K562 (cell line): ENCODE results near the gene ZNF385D. TPM values are rescaled to one million over a fixed set of nuclear protein-coding genes. Genes with fewer than 3 reads are reported as not detected.

Experiments
- ATAC-seq: fragments of 200-7000 bp; cut with Tn5 transposase; 3 replicates; pipeline ENCODE4 v1.9.1; 2020; ENCODE audit warnings: moderate library complexity
- BruUV-seq: library from RNA; stranded (reverse); fragments of 400-500 nt; replicated peaks from 2 replicates; lab custom pipeline; 2021; lab: Mats Ljungman, UMichigan
- CTCF ChIA-PET: fragments of 300-600 bp; formaldehyde crosslinking; extraction: SDS; loops from one replicate; lab custom pipeline; 2021; ENCODE audit warnings: low intra/inter-chr PET ratio; lab: Yijun Ruan, JAX
- POLR2A ChIA-PET: fragments of 300-600, 350-650 bp; sonication (Branson Sonifier 250); formaldehyde crosslinking; extraction: SDS; loops from one replicate; lab custom pipeline; 2021; ENCODE audit warnings: antibody characterized with exemption, inconsistent platforms; lab: Yijun Ruan, JAX
- DNase-seq, 4 experiments: peaks; one replicate each; pipeline versions ENCODE4 v3.0.0 to v3.0.0-alpha.2; 2011 to 2018; ENCODE audit warnings: low spot score in 3 of 4, mixed read lengths in 3 of 4; ENCODE audit errors: extremely low read depth in 1 of 4
- FAIRE-seq: peaks from 2 replicates; lab custom pipeline; 2011; peaks lifted over from hg19 to GRCh38; lab: Jason Lieb, UNC
- H2AFZ ChIP-seq: 2 replicates; pipeline ENCODE4 v1.6.0; 2011; ENCODE audit warnings: low read depth, low read length, control low read depth, inconsistent platforms
- H3K27ac ChIP-seq: fragments of 200-600 bp; 3 replicates; pipeline ENCODE4 v1.8.0; 2011; ENCODE audit warnings: low read depth, mild to moderate bottlenecking, control low read depth, inconsistent platforms, low read length, moderate library complexity, mixed read lengths; ENCODE audit errors: extremely low read depth
- H3K27me3 ChIP-seq, 2 experiments: fragments of 300-600 bp in 1 of 2; 2 replicates in 1 of 2; 3 replicates in 1 of 2; pipeline versions ENCODE4 v1.6.0 to v1.8.0; 2011; ENCODE audit warnings: inconsistent platforms in 2 of 2, low read length in 2 of 2, mild to moderate bottlenecking in 1 of 2, mixed read lengths in 1 of 2, moderate library complexity in 1 of 2; ENCODE audit not compliant: control insufficient read depth in 2 of 2, insufficient read depth in 2 of 2
- H3K36me3 ChIP-seq: fragments of 300-600 bp; 3 replicates; pipeline ENCODE4 v1.8.0; 2011; ENCODE audit warnings: mild to moderate bottlenecking, low read length, inconsistent platforms; ENCODE audit not compliant: control insufficient read depth, insufficient read depth
- H3K4me1 ChIP-seq, 2 experiments: fragments of 200-600 bp in 1 of 2; replicated peaks in 1 of 2; 2 replicates in 1 of 2; 3 replicates in 1 of 2; pipeline versions ENCODE4 v1.5.1 to v1.8.0; 2011; ENCODE audit warnings: inconsistent platforms in 2 of 2, low read length in 2 of 2, mild to moderate bottlenecking in 1 of 2, mixed read lengths in 1 of 2, moderate library complexity in 1 of 2; ENCODE audit not compliant: control insufficient read depth in 2 of 2, insufficient read depth in 2 of 2
- H3K4me2 ChIP-seq: 2 replicates; pipeline ENCODE4 v1.6.1; 2011; ENCODE audit warnings: low read length, control low read depth, inconsistent platforms, mixed read lengths; ENCODE audit not compliant: insufficient read depth
- H3K4me3 ChIP-seq: fragments of 200-600 bp; sonication (generic), shearing (Covaris generic); 2 replicates; pipeline ENCODE4 v1.5.1; 2016; ENCODE audit warnings: control low read depth, inconsistent platforms
- H3K79me2 ChIP-seq: fragments of 200-600 bp; 3 replicates; pipeline ENCODE4 v1.8.0; 2011; ENCODE audit warnings: low read length, inconsistent platforms; ENCODE audit not compliant: control insufficient read depth, insufficient read depth
- H3K9ac ChIP-seq, 2 experiments: 2 replicates each; pipeline versions ENCODE4 v1.6.0 to v1.6.1; 2011; ENCODE audit warnings: low read depth in 2 of 2, low read length in 2 of 2, control low read depth in 1 of 2, inconsistent platforms in 1 of 2, mild to moderate bottlenecking in 1 of 2, mixed read lengths in 1 of 2; ENCODE audit not compliant: insufficient read depth in 1 of 2
- H3K9me1 ChIP-seq: one replicate; pipeline ENCODE4 v1.6.0; 2011; ENCODE audit warnings: inconsistent platforms, mild to moderate bottlenecking, low read length, moderate library complexity; ENCODE audit not compliant: control insufficient read depth, insufficient read depth
- H3K9me3 ChIP-seq: replicated peaks from 2 replicates; pipeline ENCODE4 v1.5.1; 2011; ENCODE audit warnings: low read depth, low read length, inconsistent platforms; ENCODE audit not compliant: control insufficient read depth, insufficient read depth
- H4K20me1 ChIP-seq: replicated peaks from 2 replicates; pipeline ENCODE4 v1.6.1; 2011; ENCODE audit warnings: low read length, inconsistent platforms, mixed read lengths; ENCODE audit not compliant: control insufficient read depth, insufficient read depth
- ARID3B ChIP-seq: fragments of 250-450 bp; sonication (Bioruptor Pico); IDR thresholded peaks from 2 replicates; pipeline ENCODE4 v1.4.0; 2020; ENCODE audit warnings: borderline replicate concordance
- HDAC3 ChIP-seq: fragments of 450-650 bp; IDR thresholded peaks from 2 replicates; pipeline ENCODE4 v1.6.1; 2018; ENCODE audit warnings: borderline replicate concordance, mild to moderate bottlenecking, moderate library complexity; ENCODE audit not compliant: partially characterized antibody
- KDM4B ChIP-seq, 2 experiments: fragments of 450-650 bp in 1 of 2; sonication (generic) in 1 of 2; IDR thresholded peaks; 2 replicates each; pipeline ENCODE4 v1.6.1; 2016 to 2017; ENCODE audit warnings: borderline replicate concordance in 2 of 2, antibody characterized with exemption in 1 of 2, low read depth in 1 of 2, mild to moderate bottlenecking in 1 of 2
- NR2C1 ChIP-seq, 2 experiments: fragments of 450-650 bp; IDR thresholded peaks; 2 replicates each; pipeline ENCODE4 v1.6.1; 2017; ENCODE audit warnings: mild to moderate bottlenecking in 2 of 2, antibody characterized with exemption in 1 of 2, inconsistent platforms in 1 of 2, missing compliant biosample characterization in 1 of 2, missing genetic modification characterization in 1 of 2
- PCBP2 ChIP-seq: fragments of 200-400 bp; formaldehyde crosslinking; IDR thresholded peaks from 2 replicates; pipeline ENCODE4 v1.6.1; 2018; ENCODE audit warnings: low read length, low read depth, mild to moderate bottlenecking, moderate library complexity; ENCODE audit not compliant: poor library complexity, severe bottlenecking
- RBM22 ChIP-seq: fragments of 200-400 bp; formaldehyde crosslinking; IDR thresholded peaks from 2 replicates; pipeline ENCODE4 v1.6.1; 2018; ENCODE audit warnings: low read length, low read depth; ENCODE audit not compliant: poor library complexity, severe bottlenecking
- TSC22D4 ChIP-seq: fragments of 450-650 bp; IDR thresholded peaks from 2 replicates; pipeline ENCODE4 v1.6.1; 2016; ENCODE audit warnings: missing genetic modification characterization, missing biosample characterization, control low read depth
- YBX1 ChIP-seq: fragments of 450-650 bp; IDR thresholded peaks from 2 replicates; pipeline ENCODE4 v1.7.1; 2016; ENCODE audit warnings: mild to moderate bottlenecking
- ZBTB9 ChIP-seq: fragments of 450-650 bp; formaldehyde crosslinking; IDR thresholded peaks from 2 replicates; pipeline ENCODE4 v1.4.0; 2020; ENCODE audit warnings: mild to moderate bottlenecking, moderate library complexity
- ZNF12 ChIP-seq: sonication (generic); formaldehyde crosslinking; IDR thresholded peaks from 2 replicates; pipeline ENCODE4 v1.4.0; 2020; ENCODE audit warnings: mild to moderate bottlenecking, missing genetic modification reagents
- ZNF224 ChIP-seq: sonication (generic); formaldehyde crosslinking; IDR thresholded peaks from 2 replicates; pipeline ENCODE4 v1.8.0; 2022; ENCODE audit warnings: mild to moderate bottlenecking, missing genetic modification reagents
- ZNF253 ChIP-seq: fragments of 250-450 bp; sonication (Bioruptor Pico); conservative IDR thresholded peaks from 2 replicates; pipeline ENCODE4 v1.6.1; 2021; ENCODE audit warnings: mild to moderate bottlenecking
- ZNF280B ChIP-seq: fragments of 250-450 bp; sonication (Bioruptor Pico); IDR thresholded peaks from 2 replicates; pipeline ENCODE4 v1.5.1; 2021; ENCODE audit warnings: mild to moderate bottlenecking
- ZNF449 ChIP-seq: fragments of 250-450 bp; sonication (Bioruptor Pico); IDR thresholded peaks from 2 replicates; pipeline ENCODE4 v1.8.0; 2022; ENCODE audit warnings: moderate library complexity, mild to moderate bottlenecking, inconsistent platforms
- ZNF583 ChIP-seq: fragments of 250-450 bp; sonication (Bioruptor Pico); IDR thresholded peaks from 2 replicates; pipeline ENCODE4 v1.4.0; 2020
- WGBS: fragments of 100-300 bp; shearing (Covaris generic); methylation state at CpG from one replicate; pipeline ENCODE4 v1.1.6; 2016; ENCODE audit warnings: low coverage, mixed read lengths; ENCODE audit not compliant: insufficient coverage; ENCODE audit errors: missing lambda C conversion rate; 5-methylcytosine and 5-hydroxymethylcytosine counted together
- in situ Hi-C: fragments of 300-500 bp; cut with MboI; formaldehyde crosslinking; loops from 4 replicates; pipeline ENCODE4 v1.15.0; 2018; ENCODE audit warnings: inconsistent platforms, mixed read lengths
- intact Hi-C: fragments of 100-400 bp; cut with micrococcal nuclease; formaldehyde crosslinking; loops from 2 replicates; pipeline ENCODE4 v1.14.2; 2022
- polyA plus RNA-seq, 8 experiments: library from polyadenylated mRNA; depleted of rRNA in 4 of 8; stranded (reverse) in 5 of 8; unstranded in 3 of 8; fragments of >200 nt; fragmentation: Nextera tagmentation in 2 of 8; fragmentation: Illumina TruSeq in 1 of 8; extraction: Ambion mirVana in 2 of 8; extraction: Trizol in 1 of 8; gene quantifications; 2 replicates each; pipeline versions ENCODE4 v1.2.1 to v1.2.3, GENCODE V29; 2011 to 2014; ENCODE audit warnings: inconsistent platforms in 1 of 8, missing spikeins in 1 of 8
- total RNA-seq, 7 experiments: library from RNA; depleted of rRNA in 6 of 7; stranded (reverse); fragments of >200 nt in 6 of 7; fragmentation: Illumina TruSeq in 2 of 7; extraction: Trizol in 2 of 7; gene quantifications; 2 replicates each; pipeline versions ENCODE4 v1.2.1 to v1.2.3, GENCODE V29; 2011 to 2021; ENCODE audit warnings: low replicate concordance in 1 of 7

ZNF385D gene
- total and polyA plus RNA-seq, 9 of the 15 experiments (the other 6 are each of a cell fraction or from before 2014, with no cell fraction given): 0.14 to 1.7 (median 0.51) TPM

GRCh38 chr3:21668012-21668411, 83.0 kb downstream of the ZNF385D start:
- H3K36me3 ChIP-seq: no peaks in the 10 kb centered on the region
- H3K9ac ChIP-seq: no peak overlapping the region
- no peaks in the 10 kb centered on the region for H3K27me3 ChIP-seq
- H3K79me2 ChIP-seq: no peaks in the 10 kb centered on the region
- H3K9me1 ChIP-seq: no peaks in the 10 kb centered on the region
- ChIA-PET CTCF (no interaction called here), POLR2A (no interaction called here)
- WGBS: 25% methylated on average over 1 of the region's 1 CpG
- H3K4me2 ChIP-seq: no peak overlapping the region
- H3K9me3 ChIP-seq: no peaks in the 10 kb centered on the region
- intact Hi-C loops: no loop called here
- FAIRE-seq (no peak), DNase-seq (no peak), ATAC-seq (no peak)
- H3K4me3 ChIP-seq: no peak overlapping the region
- no peaks in the 10 kb centered on the region for H3K4me1 ChIP-seq
- BruUV-seq: no TSS peak
- no peak for TF ChIP-seq YBX1
- no peak for TF ChIP-seq HDAC3
- no peak for TF ChIP-seq KDM4B (IDR thresholded peaks at IDR 0.05; ENCODE audit: borderline replicate concordance in 2 of 2, low read depth in 1 of 2)
- no peak for TF ChIP-seq NR2C1 (IDR thresholded peaks at IDR 0.05)
- TF ChIP-seq NR2C1 (tag; IDR thresholded peaks at IDR 0.05): no peak
- TF ChIP-seq ZNF449 (CRISPR knock-in tag): no peak
- TF ChIP-seq ZNF253 (CRISPR knock-in tag): no peak
- no peak for TF ChIP-seq ZNF280B
- no peak for TF ChIP-seq PCBP2
- TF ChIP-seq ZBTB9 (CRISPR knock-in tag): no peak
- TF ChIP-seq TSC22D4 (tag): no peak
- no peak for TF ChIP-seq ZNF583 (CRISPR knock-in tag)
- no peak for TF ChIP-seq ARID3B
- no peak for TF ChIP-seq ZNF224 (CRISPR knock-in tag)
- no peak for TF ChIP-seq ZNF12 (CRISPR knock-in tag)
- TF ChIP-seq RBM22: no peak
- no peak overlapping the region for H3K27ac ChIP-seq
- H4K20me1 ChIP-seq: no peaks in the 10 kb centered on the region
- in situ Hi-C loops: no loop called here
- H2AFZ ChIP-seq: no peak overlapping the region
